ENCODE results near the gene IL11.

Gene IL11

DNA sequence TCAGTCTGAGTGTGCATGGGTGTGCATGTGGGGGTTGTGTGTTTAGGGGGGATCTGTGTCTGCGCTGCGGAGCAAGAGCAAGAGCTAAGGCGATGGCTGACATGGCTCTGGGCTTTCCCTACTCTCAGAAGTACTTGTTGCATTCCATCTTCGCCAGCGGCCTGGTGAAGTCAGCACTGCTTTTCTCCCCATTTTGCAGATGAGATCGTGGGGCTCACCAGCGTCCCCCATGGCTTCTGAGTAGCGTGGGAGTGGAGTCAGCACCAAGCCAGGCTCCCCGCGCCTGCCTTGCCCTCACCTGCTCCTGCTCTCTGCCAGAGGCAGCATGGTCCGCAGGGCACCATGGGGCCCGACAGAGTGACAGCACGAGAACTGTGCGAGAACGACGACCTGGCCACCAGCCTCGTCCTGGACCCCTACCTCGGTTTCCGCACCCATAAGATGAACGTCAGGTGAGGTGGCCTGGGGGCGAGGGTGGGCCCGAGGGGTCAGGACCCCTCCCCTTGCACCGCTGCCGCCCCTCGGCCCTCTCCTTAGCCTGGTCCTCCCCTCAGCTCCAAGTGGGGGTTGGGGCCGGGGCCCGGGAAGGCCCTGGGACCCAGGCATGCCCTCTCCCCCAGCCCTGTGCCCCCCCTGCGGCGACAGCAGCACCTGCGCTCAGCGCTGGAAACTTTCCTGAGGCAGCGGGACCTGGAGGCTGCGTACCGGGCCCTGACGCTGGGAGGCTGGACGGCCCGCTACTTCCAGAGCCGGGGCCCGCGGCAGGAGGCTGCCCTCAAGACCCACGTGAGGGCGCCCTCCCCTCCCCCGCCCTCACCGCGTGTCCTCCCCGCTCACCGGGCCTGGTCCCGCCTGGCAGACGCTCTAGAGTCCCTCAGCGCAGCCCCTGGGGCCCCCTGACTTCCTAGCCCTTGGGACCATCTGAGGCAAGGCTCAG, 28.4 kb downstream of the IL11 start:
- Histone ChIP-seq H3K79me1 (ENCODE audit: low read length) (peaks cover 2% of the 10 kb centered on the region), H3K23ac (ENCODE audit: low read length) (no peak overlapping the region), H3K4me3 (ENCODE audit: low read length) (no peak overlapping the region), H3K18ac (ENCODE audit: low read length) (no peak overlapping the region), H3K9ac (ENCODE audit: low read length) (peak overlapping the region; percentile 2), H3K4me2 (ENCODE audit: low read length) (no peak overlapping the region), H4K8ac (ENCODE audit: low read depth, low read length) (no peak overlapping the region), H3K56ac (ENCODE audit: low read length) (peak overlapping the region; percentile 56), H4K5ac (ENCODE audit: low read length) (no peak overlapping the region), H2BK15ac (replicated peaks; ENCODE audit: low read depth) (no peak overlapping the region), H3K27me3 (ENCODE audit: insufficient read depth, low read length, poor library complexity) (no peaks in the 10 kb centered on the region), H2BK5ac (ENCODE audit: low read length) (no peak overlapping the region), H2AK5ac (ENCODE audit: low read length) (no peak overlapping the region), H3K27ac (ENCODE audit: low read depth, low read length) (no peak overlapping the region), H2BK120ac (ENCODE audit: low read depth, low read length) (no peak overlapping the region), H3K4me1 (ENCODE audit: control insufficient read depth, low read depth, low read length) (no peaks in the 10 kb centered on the region), H3K36me3 (ENCODE audit: control insufficient read depth, insufficient read depth, low read length) (no peaks in the 10 kb centered on the region), H3K4ac (ENCODE audit: low read depth, low read length) (no peak overlapping the region), H3K79me2 (ENCODE audit: control insufficient read depth, insufficient read depth, low read length) (no peaks in the 10 kb centered on the region)
- WGBS (ENCODE audit: extremely low coverage, insufficient coverage, low lambda C conversion rate) = no CpG with 5 or more reads among the region's 50 CpGs
- no peak for DNase-seq

DNA sequence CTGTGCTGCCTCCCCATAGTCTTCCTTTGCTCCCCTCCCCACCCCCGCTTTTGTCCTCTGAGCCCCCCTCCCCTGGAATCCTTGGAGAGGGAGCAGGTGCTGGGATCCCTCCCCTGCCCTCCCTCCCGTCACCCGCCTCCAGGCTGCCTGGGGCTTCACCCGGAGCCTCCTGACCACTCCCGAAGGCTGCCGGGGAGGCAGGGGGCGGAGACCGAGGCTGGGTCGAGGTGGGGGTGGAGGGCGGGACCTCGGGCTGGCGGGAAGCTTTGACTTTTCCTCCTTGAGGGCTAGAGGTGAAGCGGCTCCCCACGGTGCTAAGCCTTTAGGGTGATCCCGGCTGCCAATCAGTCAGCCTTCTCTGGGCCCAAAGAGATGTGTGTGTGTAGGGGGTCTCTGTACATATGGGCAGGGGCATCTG, 29.1 kb downstream of the IL11 start:
- WGBS (ENCODE audit: extremely low coverage, insufficient coverage, low lambda C conversion rate) = no CpG with 5 or more reads among the region's 15 CpGs
- H2BK120ac ChIP-seq (ENCODE audit: low read depth, low read length) = no peak overlapping the region
- peak overlapping the region; percentile 56 for H3K56ac ChIP-seq (ENCODE audit: low read length)
- H3K79me2 ChIP-seq (ENCODE audit: control insufficient read depth, insufficient read depth, low read length) = no peaks in the 10 kb centered on the region
- no peak overlapping the region for H3K4ac ChIP-seq (ENCODE audit: low read depth, low read length)
- H3K18ac ChIP-seq (ENCODE audit: low read length) = peak overlapping the region; percentile 31
- no peaks in the 10 kb centered on the region for H3K36me3 ChIP-seq (ENCODE audit: control insufficient read depth, insufficient read depth, low read length)
- H3K23ac ChIP-seq (ENCODE audit: low read length) = no peak overlapping the region
- H4K5ac ChIP-seq (ENCODE audit: low read length) = no peak overlapping the region
- peak; percentile 91 for DNase-seq
- no peaks in the 10 kb centered on the region for H3K4me1 ChIP-seq (ENCODE audit: control insufficient read depth, low read depth, low read length)
- H3K9ac ChIP-seq (ENCODE audit: low read length) = peak overlapping the region; percentile 98
- H2BK15ac ChIP-seq (replicated peaks; ENCODE audit: low read depth) = no peak overlapping the region
- no peak overlapping the region for H3K4me3 ChIP-seq (ENCODE audit: low read length)
- peaks cover 2% of the 10 kb centered on the region for H3K79me1 ChIP-seq (ENCODE audit: low read length)
- H3K4me2 ChIP-seq (ENCODE audit: low read length) = peak overlapping the region; percentile 91
- H3K27me3 ChIP-seq (ENCODE audit: insufficient read depth, low read length, poor library complexity) = no peaks in the 10 kb centered on the region
- H3K27ac ChIP-seq (ENCODE audit: low read depth, low read length) = no peak overlapping the region
- H2AK5ac ChIP-seq (ENCODE audit: low read length) = no peak overlapping the region
- no peak overlapping the region for H4K8ac ChIP-seq (ENCODE audit: low read depth, low read length)
- no peak overlapping the region for H2BK5ac ChIP-seq (ENCODE audit: low read length)

DNA sequence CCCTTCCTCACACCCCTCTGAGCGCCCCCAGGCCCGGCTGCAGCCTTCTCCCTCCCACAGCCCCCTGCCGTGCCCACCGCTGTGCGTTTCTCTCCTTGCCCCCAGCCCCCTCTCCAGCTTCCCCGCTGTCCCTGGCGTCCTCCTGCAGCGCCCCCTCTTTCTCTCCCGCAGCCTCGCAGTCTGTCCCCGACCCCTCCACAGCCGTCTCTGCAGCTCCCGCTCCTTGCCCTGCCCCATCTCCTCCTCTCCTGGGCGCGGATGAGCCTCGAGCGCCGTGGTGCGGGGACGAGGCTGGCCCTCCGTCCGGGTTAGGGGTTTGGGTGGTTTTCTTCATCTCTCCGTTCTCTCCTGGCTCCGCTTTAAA, 29.5 kb downstream of the IL11 start:
- Histone ChIP-seq H3K4me1 (ENCODE audit: control insufficient read depth, low read depth, low read length) (no peaks in the 10 kb centered on the region), H3K27me3 (ENCODE audit: insufficient read depth, low read length, poor library complexity) (no peaks in the 10 kb centered on the region), H3K9ac (ENCODE audit: low read length) (peak overlapping the region; percentile 98), H3K4me2 (ENCODE audit: low read length) (peak overlapping the region; percentile 91), H3K79me2 (ENCODE audit: control insufficient read depth, insufficient read depth, low read length) (no peaks in the 10 kb centered on the region), H3K56ac (ENCODE audit: low read length) (peak overlapping the region; percentile 91), H3K79me1 (ENCODE audit: low read length) (peaks cover 2% of the 10 kb centered on the region), H3K23ac (ENCODE audit: low read length) (peak overlapping the region; percentile 97), H4K8ac (ENCODE audit: low read depth, low read length) (no peak overlapping the region), H2BK120ac (ENCODE audit: low read depth, low read length) (peak overlapping the region; percentile 1), H2BK5ac (ENCODE audit: low read length) (no peak overlapping the region), H2BK15ac (replicated peaks; ENCODE audit: low read depth) (no peak overlapping the region), H3K27ac (ENCODE audit: low read depth, low read length) (peak overlapping the region; percentile 68), H3K4me3 (ENCODE audit: low read length) (peak overlapping the region; percentile 44), H4K5ac (ENCODE audit: low read length) (no peak overlapping the region), H2AK5ac (ENCODE audit: low read length) (peak overlapping the region; percentile 98), H3K18ac (ENCODE audit: low read length) (peak overlapping the region; percentile 31), H3K36me3 (ENCODE audit: control insufficient read depth, insufficient read depth, low read length) (no peaks in the 10 kb centered on the region), H3K4ac (ENCODE audit: low read depth, low read length) (peak overlapping the region; percentile 92)
- WGBS (ENCODE audit: extremely low coverage, insufficient coverage, low lambda C conversion rate) = no CpG with 5 or more reads among the region's 24 CpGs
- no peak for DNase-seq

DNA sequence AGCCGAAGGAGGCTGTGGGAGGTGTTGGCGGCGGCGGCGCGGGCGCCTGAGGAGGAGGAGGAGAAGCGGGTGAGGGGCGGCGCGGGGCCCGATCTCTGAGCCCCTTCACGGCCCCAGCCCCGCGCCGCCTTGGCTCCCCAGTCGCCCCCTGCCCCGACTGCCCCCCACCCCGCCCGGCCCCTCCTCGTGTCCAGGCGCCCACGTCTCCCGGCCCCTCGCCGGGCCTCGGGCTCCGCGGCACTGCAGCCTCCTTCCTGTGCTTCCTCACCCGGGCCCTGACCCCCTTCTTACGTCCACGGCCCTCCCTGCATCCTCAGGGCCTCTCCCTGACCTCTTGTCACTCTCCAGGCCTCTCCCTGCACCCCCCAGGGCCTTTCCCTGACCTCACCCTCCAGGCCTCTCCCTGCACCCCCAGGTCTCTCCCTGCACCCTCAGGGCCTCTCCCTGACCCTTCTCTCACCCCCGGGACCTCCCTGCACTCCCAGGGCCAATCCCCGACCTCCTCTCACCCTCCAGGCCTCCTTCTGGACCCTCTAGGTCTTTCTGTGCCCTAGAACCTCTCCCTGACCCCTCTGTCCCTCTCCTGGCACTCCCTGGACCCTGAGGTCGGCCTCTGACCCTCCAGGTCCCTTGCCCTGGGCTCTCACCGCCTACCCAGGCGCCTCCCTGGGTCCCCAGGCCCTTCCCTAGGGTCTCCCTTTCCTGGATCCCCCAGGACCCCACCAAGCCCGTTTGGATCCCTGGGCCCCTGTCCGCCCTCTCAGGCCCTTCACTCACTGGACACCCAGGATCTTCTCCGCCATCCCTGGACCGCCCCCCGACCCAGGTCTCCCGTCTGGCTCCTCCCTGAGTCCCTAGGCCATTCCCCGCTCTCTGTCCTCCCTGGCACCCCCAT, 30.1 kb downstream of the IL11 start:
- Histone ChIP-seq H3K23ac (ENCODE audit: low read length) (peak overlapping the region; percentile 97), H3K9ac (ENCODE audit: low read length) (peak overlapping the region; percentile 98), H3K4ac (ENCODE audit: low read depth, low read length) (peak overlapping the region; percentile 66), H3K4me1 (ENCODE audit: control insufficient read depth, low read depth, low read length) (no peaks in the 10 kb centered on the region), H2BK5ac (ENCODE audit: low read length) (peak overlapping the region; percentile 81), H3K56ac (ENCODE audit: low read length) (peak overlapping the region; percentile 91), H3K4me3 (ENCODE audit: low read length) (peak overlapping the region; percentile 44), H3K79me2 (ENCODE audit: control insufficient read depth, insufficient read depth, low read length) (no peaks in the 10 kb centered on the region), H2AK5ac (ENCODE audit: low read length) (peak overlapping the region; percentile 98), H3K27me3 (ENCODE audit: insufficient read depth, low read length, poor library complexity) (no peaks in the 10 kb centered on the region), H3K79me1 (ENCODE audit: low read length) (peaks cover 2% of the 10 kb centered on the region), H3K27ac (ENCODE audit: low read depth, low read length) (peak overlapping the region; percentile 68), H2BK15ac (replicated peaks; ENCODE audit: low read depth) (no peak overlapping the region), H4K8ac (ENCODE audit: low read depth, low read length) (peak overlapping the region; percentile 87), H4K5ac (ENCODE audit: low read length) (no peak overlapping the region), H3K36me3 (ENCODE audit: control insufficient read depth, insufficient read depth, low read length) (no peaks in the 10 kb centered on the region), H2BK120ac (ENCODE audit: low read depth, low read length) (no peak overlapping the region), H3K18ac (ENCODE audit: low read length) (peak overlapping the region; percentile 31), H3K4me2 (ENCODE audit: low read length) (peak overlapping the region; percentile 91)
- peak; percentile 45 for DNase-seq
- WGBS (ENCODE audit: extremely low coverage, insufficient coverage, low lambda C conversion rate) = no CpG with 5 or more reads among the region's 44 CpGs

DNA sequence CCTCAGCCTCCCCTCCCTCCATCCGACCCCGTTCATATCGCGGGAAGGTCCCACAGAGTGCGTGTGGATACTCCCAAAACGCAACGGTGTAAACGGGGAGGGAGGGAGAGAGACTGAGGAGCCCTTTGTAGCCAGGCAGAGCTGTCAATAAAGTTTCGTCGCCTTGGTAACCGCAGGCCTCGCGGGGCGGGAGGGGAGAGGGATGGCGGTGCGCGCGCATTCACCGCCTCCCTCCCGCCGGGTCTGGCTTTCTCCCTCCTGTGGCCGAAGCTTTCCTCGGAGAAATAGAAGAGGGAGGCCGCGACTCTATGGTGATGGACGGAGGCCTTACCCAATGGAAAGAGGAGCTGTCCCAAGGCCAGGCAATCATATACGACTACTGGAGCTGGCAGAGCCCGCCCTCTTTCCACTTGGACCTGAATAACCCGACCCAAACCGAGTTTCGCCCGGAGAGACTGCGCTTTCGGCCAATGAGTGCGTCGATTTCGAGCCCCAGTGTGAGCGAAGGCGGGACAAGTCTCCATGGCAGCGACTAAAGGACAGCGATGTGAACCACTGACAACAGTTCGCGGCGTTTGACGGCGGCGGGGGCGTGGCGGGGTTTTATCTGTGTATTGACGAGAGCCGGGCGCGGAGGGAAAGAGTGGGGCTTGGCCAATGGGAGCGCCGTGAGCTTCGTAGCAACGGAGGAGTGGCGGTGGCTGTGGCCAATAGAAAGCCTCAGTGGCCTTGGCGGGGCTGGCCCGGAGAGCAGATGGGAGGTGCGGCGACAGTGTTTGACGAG, 31.0 kb downstream of the IL11 start, which contains the start of gene KMT5C:
Gene KMT5C, plus strand, starts transcription at position 772 of the 784 bp plus-strand sequence. CDS start 2,061 bp downstream, outside the sequence.
- peak; percentile 100 for DNase-seq
- peak within 1 kb of the TSS; percentile 1 for H2BK120ac ChIP-seq (ENCODE audit: low read depth, low read length)
- peak within 1 kb of the TSS; percentile 98 for H3K9ac ChIP-seq (ENCODE audit: low read length)
- peak within 1 kb of the TSS; percentile 91 for H3K56ac ChIP-seq (ENCODE audit: low read length)
- peaks cover 2% of the 10 kb centered on the region for H3K79me1 ChIP-seq (ENCODE audit: low read length)
- WGBS (ENCODE audit: extremely low coverage, insufficient coverage, low lambda C conversion rate) = no CpG with 5 or more reads among the region's 63 CpGs
- H3K23ac ChIP-seq (ENCODE audit: low read length) = peak within 1 kb of the TSS; percentile 97
- H4K8ac ChIP-seq (ENCODE audit: low read depth, low read length) = peak within 1 kb of the TSS; percentile 87
- peak within 1 kb of the TSS; percentile 98 for H2AK5ac ChIP-seq (ENCODE audit: low read length)
- no peaks in the 10 kb centered on the region for H3K27me3 ChIP-seq (ENCODE audit: insufficient read depth, low read length, poor library complexity)
- H3K4ac ChIP-seq (ENCODE audit: low read depth, low read length) = peak within 1 kb of the TSS; percentile 66
- H3K4me2 ChIP-seq (ENCODE audit: low read length) = peak within 1 kb of the TSS; percentile 91
- H4K5ac ChIP-seq (ENCODE audit: low read length) = no peak within 1 kb of the TSS
- peak within 1 kb of the TSS; percentile 82 for H2BK5ac ChIP-seq (ENCODE audit: low read length)
- H3K79me2 ChIP-seq (ENCODE audit: control insufficient read depth, insufficient read depth, low read length) = no peaks in the 10 kb centered on the region
- peak within 1 kb of the TSS; percentile 70 for H3K27ac ChIP-seq (ENCODE audit: low read depth, low read length)
- H3K4me1 ChIP-seq (ENCODE audit: control insufficient read depth, low read depth, low read length) = no peaks in the 10 kb centered on the region
- H3K4me3 ChIP-seq (ENCODE audit: low read length) = peak within 1 kb of the TSS; percentile 44
- H3K36me3 ChIP-seq (ENCODE audit: control insufficient read depth, insufficient read depth, low read length) = no peaks in the 10 kb centered on the region
- H3K18ac ChIP-seq (ENCODE audit: low read length) = peak within 1 kb of the TSS; percentile 69
- H2BK15ac ChIP-seq (replicated peaks; ENCODE audit: low read depth) = no peak within 1 kb of the TSS

All from mesendoderm (in vitro differentiated cells).